B cell (primary cell): ENCODE data around the gene GINS2. TPM values are rescaled to one million over a fixed set of nuclear protein-coding genes. Genes with fewer than 3 reads are reported as not detected.

Experiments
- ATAC-seq: fragments of 200-7000 bp; cut with Tn5 transposase; one replicate; pipeline ENCODE4 v1.10.0; 2021; ENCODE audit warnings: low read depth, mild to moderate bottlenecking, moderate number of reproducible peaks, moderate library complexity
- CTCF ChIA-PET: fragments of 350-600 bp; sonication (Branson Sonifier 250); formaldehyde crosslinking; loops from one replicate; lab custom pipeline; 2021; ENCODE audit warnings: antibody characterized with exemption, inconsistent platforms; lab: Charles Lee
- POLR2A ChIA-PET: fragments of 350-600 bp; sonication (Branson Sonifier 250); formaldehyde crosslinking; loops from one replicate; lab custom pipeline; 2021; ENCODE audit warnings: antibody characterized with exemption; lab: Charles Lee
- DNase-seq: peaks from one replicate; pipeline ENCODE4 v3.0.0; 2013
- H2AFZ ChIP-seq: 2 replicates; pipeline ENCODE4 v1.6.1; 2012; ENCODE audit warnings: mild to moderate bottlenecking, low read depth, low read length; ENCODE audit not compliant: insufficient read depth, poor library complexity, severe bottlenecking
- H3K27ac ChIP-seq, 2 donors: 1 replicate in 1 of 2; 2 replicates in 1 of 2; pipeline ENCODE4 v1.5.1; 2012 to 2013; ENCODE audit warnings: low read length in 2 of 2, mild to moderate bottlenecking in 2 of 2, moderate library complexity in 1 of 2
- H3K27me3 ChIP-seq, 4 experiments: fragments of 200-600 bp in 1 of 4; sonication (generic) in 1 of 4; replicated peaks in 1 of 4; 1 replicate in 2 of 4; 2 replicates in 2 of 4; pipeline versions ENCODE4 v1.6.1 to v1.7.0; 2013 to 2016; ENCODE audit warnings: low read length in 3 of 4, mild to moderate bottlenecking in 2 of 4, mixed read lengths in 1 of 4, moderate library complexity in 1 of 4; ENCODE audit not compliant: insufficient read depth in 4 of 4, control insufficient read depth in 3 of 4; ENCODE audit errors: control extremely low read depth in 1 of 4
- H3K36me3 ChIP-seq, 2 experiments: replicated peaks in 1 of 2; 1 replicate in 1 of 2; 2 replicates in 1 of 2; pipeline versions ENCODE4 v1.6.1 to v1.7.1; 2013; ENCODE audit warnings: low read length in 1 of 2; ENCODE audit not compliant: insufficient read depth in 2 of 2, control insufficient read depth in 1 of 2; ENCODE audit errors: control extremely low read depth in 1 of 2, extremely low read depth in 1 of 2
- H3K4me1 ChIP-seq, 2 donors: fragments of 200-600 bp in 1 of 2; sonication (generic) in 1 of 2; 1 replicate in 1 of 2; 2 replicates in 1 of 2; pipeline versions ENCODE4 v1.5.1 to v1.6.1; 2013 to 2017; ENCODE audit warnings: low read length in 2 of 2; ENCODE audit not compliant: control insufficient read depth in 2 of 2, insufficient read depth in 2 of 2
- H3K4me2 ChIP-seq: replicated peaks from 2 replicates; pipeline ENCODE3; 2012; ENCODE audit warnings: mild to moderate bottlenecking, low read depth, low read length; ENCODE audit not compliant: poor library complexity, severe bottlenecking
- H3K4me3 ChIP-seq, 5 experiments: fragments of 200-600 bp in 1 of 5; sonication (generic) in 1 of 5; 1 replicate in 3 of 5; 2 replicates in 2 of 5; pipeline versions ENCODE4 v1.5.1 to v1.7.0; 2011 to 2016; ENCODE audit warnings: low read length in 4 of 5, mild to moderate bottlenecking in 4 of 5, low read depth in 2 of 5, control low read depth in 1 of 5, moderate library complexity in 1 of 5; ENCODE audit not compliant: insufficient read depth in 1 of 5; ENCODE audit errors: control extremely low read depth in 1 of 5, extremely low read depth in 1 of 5
- H3K79me2 ChIP-seq: fragments of 200-600 bp; sonication (generic); one replicate; pipeline ENCODE4 v1.6.0; 2016; ENCODE audit warnings: low read length; ENCODE audit not compliant: control insufficient read depth, insufficient read depth
- H3K9ac ChIP-seq: fragments of 200-600 bp; sonication (generic); 2 replicates; pipeline ENCODE4 v1.6.1; 2017; ENCODE audit warnings: mild to moderate bottlenecking, low read length, moderate library complexity
- H3K9me3 ChIP-seq, 3 donors: one replicate each; pipeline versions ENCODE4 v1.6.1 to v1.7.1; 2013; ENCODE audit warnings: low read length in 2 of 3; ENCODE audit not compliant: control insufficient read depth in 2 of 3, insufficient read depth in 1 of 3; ENCODE audit errors: control extremely low read depth in 1 of 3
- H4K20me1 ChIP-seq: 2 replicates; pipeline ENCODE4 v1.6.0; 2012; ENCODE audit warnings: mild to moderate bottlenecking, low read length; ENCODE audit not compliant: insufficient read depth, control insufficient read depth, poor library complexity, severe bottlenecking
- H3K27ac Mint-ChIP-seq: one replicate; pipeline ENCODE4 v1.8.0; 2021; ENCODE audit warnings: mixed read lengths
- H3K27me3 Mint-ChIP-seq: one replicate; pipeline ENCODE4 v1.8.0; 2021; ENCODE audit warnings: mixed read lengths
- H3K4me1 Mint-ChIP-seq: one replicate; pipeline ENCODE4 v1.8.0; 2021; ENCODE audit warnings: mixed read lengths
- H3K4me3 Mint-ChIP-seq: one replicate; pipeline ENCODE4 v1.8.0; 2021; ENCODE audit warnings: mixed read lengths
- H3K9me3 Mint-ChIP-seq: one replicate; pipeline ENCODE4 v1.8.0; 2022; ENCODE audit warnings: mixed read lengths; ENCODE audit not compliant: insufficient read depth
- CTCF ChIP-seq: fragments of 200-600 bp; IDR thresholded peaks from one replicate; pipeline ENCODE4 v1.8.0; 2022; ENCODE audit warnings: antibody characterized with exemption, mild to moderate bottlenecking
- EZH2 ChIP-seq: IDR thresholded peaks from 2 replicates; pipeline ENCODE4 v1.6.1; 2012; ENCODE audit warnings: borderline replicate concordance, low read depth, mild to moderate bottlenecking, moderate library complexity, low read length; ENCODE audit not compliant: insufficient read depth, poor library complexity, severe bottlenecking
- WGBS: methylation state at CpG from one replicate; pipeline ENCODE4 v1.1.5; 2013; ENCODE audit warnings: missing lambda C conversion rate; ENCODE audit not compliant: insufficient coverage; 5-methylcytosine and 5-hydroxymethylcytosine counted together
- intact Hi-C: fragments of 100-400 bp; cut with micrococcal nuclease; formaldehyde crosslinking; loops from one replicate; pipeline ENCODE4 v1.10.0; 2022
- polyA plus RNA-seq: library from polyadenylated mRNA; depleted of rRNA; stranded (reverse); fragments of >200 nt; gene quantifications from 2 replicates; pipeline ENCODE4 v1.2.3, GENCODE V29; 2012
- total RNA-seq, 2 donors: library from RNA; stranded (reverse); fragments of 120-200 nt in 1 of 2; gene quantifications; 1 replicate in 1 of 2; 2 replicates in 1 of 2; pipeline versions ENCODE4 v1.2.3 to v1.2.4, GENCODE V29; 2013 to 2022

Gene GINS2
- total and polyA plus RNA-seq, 2 donors (not counting 1 experiment from before 2014, with no cell fraction given) = 0.52 to 4.2 TPM

- intact Hi-C loops = loop anchor here (1.0 to 5.0 kb wide), 3 partner anchors 15 to 49 kb away; partner anchors contain the start of genes C16orf74 and GINS2
- TF ChIP-seq CTCF = no peak
- no peak for TF ChIP-seq EZH2
- Mint-ChIP-seq H3K27me3 (no peaks in the 10 kb centered on the region), H3K27ac (peak overlapping the region; percentile 68), H3K4me3 (peak overlapping the region; percentile 69), H3K4me1 (peaks cover 33% of the 10 kb centered on the region), H3K9me3 (no peaks in the 10 kb centered on the region)
- Histone ChIP-seq H3K79me2 (peaks cover 67% of the 10 kb centered on the region), H3K4me2 (peak overlapping the region; percentile 74), H3K27me3 (no peaks in the 10 kb centered on the region), H3K9me3 (no peaks in the 10 kb centered on the region), H3K9ac (peak overlapping the region; percentile 50), H3K27ac (no peak overlapping the region), H3K36me3 (peaks cover 2 to 25% of the 10 kb centered on the region in 2 experiments), H3K4me1 (peaks cover 30 to 34% of the 10 kb centered on the region in 2 donors), H3K4me3 (peak overlapping the region in 1 of 5 experiments; percentile 38), H4K20me1 (peaks cover 41% of the 10 kb centered on the region), H2AFZ (no peak overlapping the region)
- 46% methylated on average over 5 of the region's 6 CpGs for WGBS
- no peak for ATAC-seq
- ChIA-PET POLR2A (interaction anchor here (0.7 to 3.8 kb wide), 6 partner anchors 11 to 46 kb away, joined by 3 to 24 read pairs (median 10); no protein-coding TSS in a partner anchor), CTCF (interaction anchor here (1.1 to 4.7 kb wide), 6 partner anchors 11 to 60 kb away, joined by 3 to 33 read pairs (median 8); no protein-coding TSS in a partner anchor)
- no peak for DNase-seq
Measured at GRCh38 chr16:85735946-85736345, 47.2 kb upstream of the GINS2 start.

- peak overlapping the region; percentile 68 for H3K27ac Mint-ChIP-seq
- ATAC-seq = peak; percentile 81
- peaks cover 30 to 34% of the 10 kb centered on the region in 2 donors for H3K4me1 ChIP-seq
- ChIA-PET POLR2A (interaction anchor here (0.7 to 3.8 kb wide), 6 partner anchors 12 to 47 kb away, joined by 3 to 24 read pairs (median 10); no protein-coding TSS in a partner anchor), CTCF (interaction anchor here (1.1 to 4.7 kb wide), 4 partner anchors 14 to 59 kb away, joined by 3 to 33 read pairs (median 12); no protein-coding TSS in a partner anchor)
- H3K9ac ChIP-seq = peak overlapping the region; percentile 50
- H3K4me2 ChIP-seq = peak overlapping the region; percentile 74
- intact Hi-C loops = loop anchor here (1.0 to 5.0 kb wide), 3 partner anchors 16 to 48 kb away; partner anchors contain the start of genes C16orf74 and GINS2
- TF ChIP-seq CTCF (no peak), EZH2 (no peak)
- H3K9me3 ChIP-seq = no peaks in the 10 kb centered on the region
- peak overlapping the region in 1 of 2 donors; percentile 11 for H3K27ac ChIP-seq
- H2AFZ ChIP-seq = peak overlapping the region; percentile 21
- peaks cover 33% of the 10 kb centered on the region for H3K4me1 Mint-ChIP-seq
- H3K27me3 ChIP-seq = no peaks in the 10 kb centered on the region
- no peaks in the 10 kb centered on the region for H3K9me3 Mint-ChIP-seq
- no peaks in the 10 kb centered on the region for H3K27me3 Mint-ChIP-seq
- H4K20me1 ChIP-seq = peaks cover 46% of the 10 kb centered on the region
- H3K4me3 ChIP-seq = peak overlapping the region in 4 of 5 experiments; percentile 3 to 38 (median 22)
- H3K36me3 ChIP-seq = peaks cover 2 to 23% of the 10 kb centered on the region in 2 experiments
- peaks cover 73% of the 10 kb centered on the region for H3K79me2 ChIP-seq
- peak overlapping the region; percentile 69 for H3K4me3 Mint-ChIP-seq
- DNase-seq = peak; percentile 68
- under 1% methylated on average over 14 of the region's 14 CpGs for WGBS
Measured at GRCh38 chr16:85735225-85735635, 46.5 kb upstream of the GINS2 start.
